HG03520 (cell line): ENCODE results near the gene SARDH.

Experiments
- ATAC-seq: cut with Tn5 transposase; IDR thresholded peaks from one replicate; pipeline ENCODE4 v1.9.1; 2021; ENCODE audit warnings: mild to moderate bottlenecking, moderate library complexity; ENCODE audit not compliant: unreplicated experiment

The SARDH gene

DNA sequence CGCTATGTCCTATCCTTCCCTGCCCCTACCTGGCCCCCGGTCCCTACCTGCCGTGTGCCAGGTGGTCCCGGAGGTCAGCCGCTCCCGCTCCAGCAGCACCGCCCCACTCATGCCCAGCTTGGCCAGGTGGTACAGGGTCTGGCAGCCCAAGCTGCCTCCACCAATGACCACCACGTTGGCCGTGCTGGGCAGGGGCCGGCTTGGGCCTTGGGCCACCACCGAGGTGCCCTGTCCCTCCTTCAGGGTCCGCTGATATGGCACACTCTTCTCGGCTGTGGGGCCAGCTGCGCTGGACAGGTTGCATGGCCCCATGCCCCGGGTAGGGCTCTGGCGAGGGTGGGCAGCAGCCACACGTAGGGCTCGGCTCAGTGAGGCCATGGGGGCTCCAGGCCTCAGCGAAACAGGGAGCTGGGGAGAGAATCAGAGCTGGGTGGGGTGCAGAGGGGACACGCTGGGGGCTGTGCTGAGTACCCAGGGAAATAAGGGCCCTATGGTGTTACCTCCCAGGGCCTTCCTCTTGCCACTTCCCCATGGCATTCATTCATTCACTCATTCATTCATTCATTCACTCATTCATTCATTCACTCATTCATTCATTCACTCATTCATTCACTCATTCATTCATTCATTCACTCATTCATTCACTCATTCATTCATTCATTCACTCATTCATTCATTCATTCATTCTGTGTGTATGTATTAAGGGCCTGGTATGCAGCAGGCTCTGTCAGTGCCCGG is 4.2 kb downstream of the SARDH start:
- ATAC-seq = no peak

GRCh38 chr9:133733421-133733795 is 4.7 kb downstream of the SARDH start:
- ATAC-seq = no peak

DNA sequence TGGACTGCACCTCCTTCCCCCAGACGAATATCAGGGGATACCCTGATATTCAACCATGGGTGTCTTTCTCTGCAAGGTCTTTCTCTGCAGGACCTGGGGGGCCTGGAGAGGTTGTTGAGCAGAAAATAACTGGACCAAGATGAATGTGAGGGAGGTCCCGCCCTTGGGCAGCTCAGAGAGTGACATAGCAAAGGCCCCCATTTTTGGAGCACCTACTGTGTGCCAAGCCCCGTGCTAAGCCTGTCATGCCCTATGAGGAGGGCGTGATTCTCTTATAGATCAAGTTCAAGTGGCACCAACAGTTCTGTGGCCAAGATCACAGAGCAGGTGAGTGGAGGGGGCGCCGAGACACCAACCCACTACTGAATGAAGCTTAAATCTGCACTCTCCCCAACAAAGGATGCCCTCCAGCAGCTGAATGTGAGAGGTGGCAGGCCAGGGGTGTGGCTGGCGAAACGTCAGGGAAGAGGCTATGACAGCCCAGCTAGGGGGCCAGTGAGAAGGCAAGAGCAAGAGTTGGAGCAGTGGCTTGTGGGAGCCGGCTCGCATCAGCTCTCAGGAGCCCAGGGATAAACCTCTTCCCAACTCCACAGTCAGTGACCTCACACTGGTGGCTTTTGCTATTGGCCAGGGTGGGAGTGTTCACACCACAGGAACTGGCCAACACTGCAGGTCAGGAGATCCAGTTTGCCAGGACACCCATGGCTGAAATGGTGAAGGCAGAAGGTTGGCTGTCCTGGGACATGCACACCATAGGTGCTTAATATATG is 5.3 kb downstream of the SARDH start:
- no peak for ATAC-seq

- ATAC-seq = no peak
These were observed 6.1 kb downstream of the SARDH start for GRCh38 chr9:133731876-133732638.

- no peak for ATAC-seq
These were observed 7.0 kb downstream of the SARDH start for GRCh38 chr9:133730994-133731715.

GRCh38 chr9:133729617-133730281 is 8.4 kb downstream of the SARDH start:
- no peak for ATAC-seq

DNA sequence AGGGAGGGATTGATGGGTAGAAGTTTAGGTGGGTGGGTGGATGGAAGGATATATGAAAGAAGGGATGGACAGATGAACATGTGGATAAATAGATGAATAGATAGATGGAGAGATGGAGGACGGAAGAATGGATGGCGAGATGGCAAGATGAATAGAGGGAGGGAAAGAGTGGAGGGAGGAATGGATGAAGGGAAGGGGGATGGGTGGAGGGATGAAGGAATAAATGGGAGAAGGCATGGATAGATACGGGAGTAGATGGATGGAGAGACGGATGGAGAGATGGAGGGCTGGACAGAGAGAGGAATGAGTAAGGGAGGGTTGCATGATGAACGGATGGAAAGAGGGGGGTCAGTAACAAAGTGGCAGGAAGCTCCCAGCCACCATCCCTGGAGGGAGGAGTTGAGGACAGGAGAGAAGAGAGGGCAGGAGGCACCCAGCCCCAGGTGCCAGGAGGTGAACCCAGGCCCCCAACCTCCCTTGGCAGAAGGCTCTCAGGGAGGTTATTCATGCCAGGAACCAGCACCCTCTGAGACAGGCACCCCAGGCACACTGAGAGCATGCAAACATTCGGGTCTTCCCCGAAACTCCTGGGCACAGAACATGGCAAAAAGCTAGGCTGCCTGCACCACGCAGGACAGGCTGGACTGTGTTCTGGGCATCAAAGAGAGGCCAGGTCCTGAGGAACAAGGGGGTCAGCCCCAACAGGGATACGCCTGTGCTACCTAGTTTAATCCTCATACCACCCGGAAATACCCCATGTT is 9.1 kb downstream of the SARDH start:
- ATAC-seq = no peak

GRCh38 chr9:133727876-133728441 is 10.2 kb downstream of the SARDH start:
- ATAC-seq = no peak

DNA sequence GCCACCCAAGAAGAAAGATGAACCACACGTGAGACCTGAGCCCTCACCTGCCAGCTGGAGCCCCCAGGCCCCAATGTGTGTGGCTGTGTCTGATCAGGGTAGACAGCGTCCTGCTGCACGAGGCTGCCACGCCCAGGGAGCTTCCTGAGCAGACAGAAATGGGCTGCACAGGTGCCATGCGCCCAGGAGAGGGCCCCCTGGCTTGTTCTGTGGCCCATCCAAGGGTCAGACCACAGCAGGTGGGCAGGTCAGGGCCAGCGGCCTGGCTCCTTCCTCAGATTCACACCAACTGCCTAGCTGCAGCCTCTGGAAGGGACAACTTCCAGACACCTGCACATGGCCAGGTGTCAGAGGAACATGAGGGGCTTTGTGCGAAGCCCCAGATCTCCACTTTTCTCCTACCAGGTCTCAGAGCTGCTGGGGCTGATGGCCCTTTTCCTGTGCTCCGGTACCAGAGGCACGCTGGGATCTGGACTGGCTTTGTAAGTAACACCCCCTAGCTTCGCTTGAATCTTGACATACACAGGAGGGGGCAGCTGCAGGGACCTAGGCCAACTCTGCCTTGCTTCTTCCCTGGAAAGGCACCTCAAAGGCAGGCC is 10.8 kb downstream of the SARDH start:
- no peak for ATAC-seq

DNA sequence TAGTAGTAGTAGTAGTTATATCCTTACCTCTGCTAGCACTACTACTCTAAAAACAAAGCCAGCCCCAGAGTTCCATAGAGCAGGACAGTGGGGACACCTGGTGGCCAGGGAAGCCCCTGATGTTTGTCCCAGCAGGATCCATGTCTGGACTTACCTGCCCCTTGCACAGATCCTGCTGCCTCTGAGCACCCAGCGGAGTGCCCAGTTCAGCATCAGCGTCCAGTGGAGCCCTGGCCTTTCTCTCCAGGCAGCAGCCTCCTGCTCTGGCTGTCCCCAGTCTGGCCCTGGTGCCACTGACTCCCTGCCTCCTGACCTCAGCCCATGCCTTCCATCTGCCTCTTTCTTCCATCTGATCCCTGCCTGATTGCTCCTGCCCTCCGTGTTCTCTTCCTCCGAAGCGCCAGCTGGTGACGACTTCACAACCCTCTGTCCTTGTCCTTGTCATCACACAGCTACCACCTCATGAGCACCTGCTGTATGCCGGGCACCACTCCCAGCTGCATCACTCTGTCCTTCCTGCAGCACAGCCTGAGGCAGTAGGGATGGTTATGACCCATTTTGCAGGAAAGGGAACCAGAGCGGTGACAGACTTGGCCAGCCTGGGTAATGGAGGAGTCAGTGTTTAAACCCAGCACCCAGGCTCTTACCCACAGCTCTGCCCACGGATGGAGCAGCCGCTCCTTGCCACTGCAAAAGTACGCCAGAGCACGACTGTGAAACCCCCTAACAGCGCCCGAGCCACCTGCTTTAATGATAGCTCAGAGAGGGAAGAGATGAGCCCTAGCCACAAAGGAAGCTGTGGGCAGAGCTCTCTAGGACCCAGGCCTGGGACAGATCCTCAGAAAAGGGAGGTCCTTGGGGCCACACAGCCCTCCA is 11.5 kb downstream of the SARDH start:
- ATAC-seq = no peak

GRCh38 chr9:133725886-133726285 is 12.3 kb downstream of the SARDH start:
- no peak for ATAC-seq

DNA sequence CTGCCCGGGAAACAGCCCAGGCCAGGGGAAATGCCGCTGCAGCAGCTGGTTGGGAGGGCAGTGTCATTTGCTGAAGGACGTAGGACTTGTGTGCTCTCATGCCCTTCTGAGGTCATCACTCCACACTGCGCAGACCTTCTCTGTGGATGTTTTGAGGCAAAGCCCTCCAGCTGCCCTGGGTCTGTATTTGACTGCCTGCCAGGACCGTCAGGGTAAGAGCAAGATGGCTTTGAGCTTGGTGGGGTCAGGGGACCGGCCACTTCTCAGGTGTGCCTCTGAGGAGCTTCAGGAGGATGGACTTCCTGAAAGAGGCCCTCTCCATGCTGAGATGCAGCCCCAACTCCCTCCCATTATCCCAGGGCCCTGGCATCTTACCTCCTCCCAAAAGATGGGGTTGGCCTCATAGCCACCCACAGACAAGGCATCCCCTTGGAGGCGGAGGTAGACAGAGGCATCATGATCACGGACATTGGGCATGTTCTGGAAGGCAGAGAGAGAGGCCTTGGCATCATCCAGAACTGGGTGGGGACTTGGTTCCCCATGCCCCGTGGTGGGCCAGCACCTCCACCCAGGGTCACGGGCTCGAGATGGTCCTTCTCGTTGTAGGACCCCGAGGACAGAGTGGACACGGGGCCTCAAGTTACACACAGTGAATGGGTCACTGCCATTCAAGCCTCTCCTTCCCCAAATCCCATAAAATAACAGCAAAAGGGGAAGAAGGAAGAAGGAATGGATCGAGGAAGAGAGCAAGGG is 19.4 kb downstream of the SARDH start:
- ATAC-seq = no peak

GRCh38 chr9:133717113-133718031 is 20.8 kb downstream of the SARDH start:
- ATAC-seq = no peak

GRCh38 chr9:133716564-133717112 is 21.5 kb downstream of the SARDH start:
- ATAC-seq = no peak

DNA sequence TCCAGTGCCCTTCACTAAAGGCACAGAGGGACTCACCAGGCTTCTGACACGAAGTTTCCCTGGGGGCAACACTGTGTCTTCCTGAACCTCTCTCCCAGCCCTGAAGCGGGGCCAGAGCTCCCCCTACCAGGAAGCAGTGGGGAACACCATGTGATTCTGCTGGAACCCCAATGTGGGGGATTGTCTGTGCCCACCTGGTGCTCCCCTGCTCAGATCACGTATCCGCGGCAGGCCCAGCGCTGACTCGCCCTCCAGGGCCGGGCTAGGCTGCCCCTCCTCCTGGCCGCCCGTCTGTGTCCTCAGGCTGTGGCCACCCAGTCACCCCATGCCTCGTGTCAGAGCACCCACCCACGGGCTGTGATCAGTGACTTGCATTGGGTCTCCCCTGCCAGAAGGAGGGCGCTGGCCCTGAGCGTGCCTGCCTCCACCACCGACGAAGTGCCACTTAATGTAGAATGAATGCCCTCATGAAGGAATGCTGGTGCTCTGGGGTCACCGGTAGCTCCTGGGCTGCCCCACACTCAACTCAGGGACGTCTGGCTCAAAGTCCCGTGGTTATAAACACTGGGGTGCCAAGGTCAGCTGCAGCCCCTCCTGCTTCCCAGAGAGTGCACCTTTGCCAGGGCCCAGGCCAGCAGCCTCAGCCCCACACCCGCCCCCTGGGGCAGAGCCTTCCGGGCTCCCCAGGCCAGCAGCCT is 22.1 kb downstream of the SARDH start:
- ATAC-seq = no peak
